Neural cell (in vitro differentiated cells): ENCODE data around the gene RBM19. TPM values are rescaled to one million over a fixed set of nuclear protein-coding genes. Genes with fewer than 3 reads are reported as not detected.
A peak's percentile ranks its signal among the peaks of the same experiment; 100 is the strongest.

Experiments
- H2AFZ ChIP-seq: fragments of 200-600, 300-800 bp; sonication (generic), shearing (Covaris generic); 2 replicates; pipeline ENCODE4 v1.6.0; 2014; ENCODE audit warnings: low read depth, mild to moderate bottlenecking, antibody characterized with exemption, low read length, moderate library complexity
- H3F3A ChIP-seq: fragments of 200-600 bp; shearing (Covaris generic); 2 replicates; pipeline ENCODE4 v1.6.1; 2016; ENCODE audit warnings: mild to moderate bottlenecking, moderate library complexity, mixed read lengths, antibody characterized with exemption, low read length; ENCODE audit not compliant: insufficient read depth, poor library complexity, severe bottlenecking
- H3K27ac ChIP-seq: fragments of 200-600, 300-800 bp; sonication (generic), shearing (Covaris generic); 2 replicates; pipeline ENCODE4 v1.5.1; 2014; ENCODE audit warnings: mild to moderate bottlenecking, low read length, moderate library complexity
- H3K27me3 ChIP-seq: fragments of 300-800, 200-600 bp; sonication (generic), shearing (Covaris generic); 2 replicates; pipeline ENCODE4 v1.6.0; 2014; ENCODE audit warnings: mild to moderate bottlenecking, low read depth, low read length, moderate library complexity; ENCODE audit not compliant: insufficient read depth
- H3K36me3 ChIP-seq: fragments of 300-800, 200-600 bp; sonication (generic), shearing (Covaris generic); 2 replicates; pipeline ENCODE4 v1.5.1; 2014; ENCODE audit warnings: mild to moderate bottlenecking, antibody characterized with exemption, low read length, moderate library complexity; ENCODE audit not compliant: insufficient read depth
- H3K4me2 ChIP-seq: fragments of 300-800, 200-600 bp; sonication (generic), shearing (Covaris generic); 2 replicates; pipeline ENCODE4 v1.6.0; 2014; ENCODE audit warnings: mild to moderate bottlenecking, low read length
- H3K4me3 ChIP-seq: fragments of 300-800, 200-600 bp; sonication (generic), shearing (Covaris generic); 2 replicates; pipeline ENCODE4 v1.5.1; 2014; ENCODE audit warnings: mild to moderate bottlenecking, low read length, moderate library complexity
- H3K79me2 ChIP-seq: fragments of 200-600 bp; shearing (Covaris generic); replicated peaks from 2 replicates; pipeline ENCODE4 v1.6.0; 2014; ENCODE audit warnings: mild to moderate bottlenecking, low read length, moderate library complexity; ENCODE audit not compliant: insufficient read depth
- H3K9ac ChIP-seq: fragments of 300-800, 200-600 bp; sonication (generic), shearing (Covaris generic); 2 replicates; pipeline ENCODE4 v1.6.1; 2016; ENCODE audit warnings: mild to moderate bottlenecking, low read length, mixed read lengths
- H3K9me2 ChIP-seq: fragments of 200-600 bp; shearing (Covaris generic); 2 replicates; pipeline ENCODE4 v1.6.1; 2016; ENCODE audit warnings: mild to moderate bottlenecking, low read length, mixed read lengths; ENCODE audit not compliant: insufficient read depth
- H3K9me3 ChIP-seq: fragments of 200-600, 300-800 bp; sonication (generic), shearing (Covaris generic); 2 replicates; pipeline ENCODE4 v1.6.1; 2016; ENCODE audit warnings: mild to moderate bottlenecking, mixed run types, low read length, moderate library complexity, mixed read lengths
- H4K20me1 ChIP-seq: fragments of 200-600 bp; shearing (Covaris generic); 2 replicates; pipeline ENCODE4 v1.6.1; 2016; ENCODE audit warnings: mild to moderate bottlenecking, mixed run types; ENCODE audit not compliant: insufficient read depth
- EP300 ChIP-seq: fragments of 450-650 bp; conservative IDR thresholded peaks from 2 replicates; pipeline ENCODE4 v1.6.1; 2014; ENCODE audit warnings: antibody characterized with exemption, mild to moderate bottlenecking, moderate library complexity; ENCODE audit not compliant: poor library complexity, severe bottlenecking
- EZH2 ChIP-seq: fragments of 200-600, 300-800 bp; shearing (Covaris generic), sonication (generic); IDR thresholded peaks from 2 replicates; pipeline ENCODE4 v1.6.1; 2014; ENCODE audit warnings: antibody characterized with exemption, low read length, borderline replicate concordance, mild to moderate bottlenecking; ENCODE audit not compliant: insufficient read depth, poor library complexity, severe bottlenecking
- MXI1 ChIP-seq: fragments of 450-650 bp; conservative IDR thresholded peaks from 2 replicates; pipeline ENCODE4 v1.6.1; 2014; ENCODE audit warnings: antibody characterized with exemption, mild to moderate bottlenecking; ENCODE audit not compliant: poor library complexity, severe bottlenecking
- POLR2AphosphoS5 ChIP-seq: IDR thresholded peaks from 2 replicates; pipeline ENCODE4 v1.6.1; 2012
- RAD21 ChIP-seq: fragments of 450-650 bp; conservative IDR thresholded peaks from 2 replicates; pipeline ENCODE4 v1.6.1; 2014; ENCODE audit warnings: antibody characterized with exemption, mild to moderate bottlenecking, moderate library complexity
- REST ChIP-seq: IDR thresholded peaks from 2 replicates; pipeline ENCODE4 v1.6.1; 2012; ENCODE audit warnings: borderline replicate concordance
- SMC3 ChIP-seq: fragments of 450-650 bp; conservative IDR thresholded peaks from 2 replicates; pipeline ENCODE4 v1.6.1; 2014; ENCODE audit warnings: antibody characterized with exemption, mild to moderate bottlenecking, moderate library complexity; ENCODE audit not compliant: poor library complexity
- TAF1 ChIP-seq: IDR thresholded peaks from 2 replicates; pipeline ENCODE4 v1.6.1; 2012; ENCODE audit warnings: low read depth
- polyA plus RNA-seq: library from polyadenylated mRNA; depleted of rRNA; stranded (reverse); fragments of >200 nt; gene quantifications from 2 replicates; pipeline ENCODE4 v1.2.3, GENCODE V29; 2014
- TF ChIP-seq, protein P1 (sequence below): fragments of 450-650 bp; IDR thresholded peaks from 2 replicates; pipeline ENCODE4 v1.5.1; 2014; ENCODE audit warnings: antibody characterized with exemption, mild to moderate bottlenecking, moderate library complexity; ENCODE audit not compliant: poor library complexity, severe bottlenecking

RBM19 gene
- polyA plus RNA-seq, 1 donor from 2014 or later: 14.2 TPM

- H4K20me1 ChIP-seq: no peaks in the 10 kb centered on the region
- no peaks in the 10 kb centered on the region for H3K36me3 ChIP-seq
- no peak overlapping the region for H2AFZ ChIP-seq
- TF ChIP-seq SMC3 (no peak), REST (no peak), RAD21 (no peak), EP300 (no peak), EZH2 (no peak), POLR2AphosphoS5 (no peak)
- H3K9me3 ChIP-seq: no peaks in the 10 kb centered on the region
- H3K27me3 ChIP-seq: no peaks in the 10 kb centered on the region
- H3K27ac ChIP-seq: peak overlapping the region; percentile 51
- H3F3A ChIP-seq: no peaks in the 10 kb centered on the region
- no peak overlapping the region for H3K4me2 ChIP-seq
- H3K9ac ChIP-seq: peak overlapping the region; percentile 46
- H3K79me2 ChIP-seq: no peaks in the 10 kb centered on the region
- H3K9me2 ChIP-seq: no peaks in the 10 kb centered on the region
- no peak overlapping the region for H3K4me3 ChIP-seq
Measured at GRCh38 chr12:113911971-113912759, 54.0 kb downstream of the RBM19 start.

- H3K9ac ChIP-seq: no peak overlapping the region
- H4K20me1 ChIP-seq: no peaks in the 10 kb centered on the region
- H3K9me3 ChIP-seq: no peaks in the 10 kb centered on the region
- H3K27me3 ChIP-seq: no peaks in the 10 kb centered on the region
- no peaks in the 10 kb centered on the region for H3K36me3 ChIP-seq
- H3F3A ChIP-seq: no peaks in the 10 kb centered on the region
- no peak for TF ChIP-seq RAD21
- no peak for TF ChIP-seq EZH2
- no peak for TF ChIP-seq SMC3
- TF ChIP-seq, protein P1, sequence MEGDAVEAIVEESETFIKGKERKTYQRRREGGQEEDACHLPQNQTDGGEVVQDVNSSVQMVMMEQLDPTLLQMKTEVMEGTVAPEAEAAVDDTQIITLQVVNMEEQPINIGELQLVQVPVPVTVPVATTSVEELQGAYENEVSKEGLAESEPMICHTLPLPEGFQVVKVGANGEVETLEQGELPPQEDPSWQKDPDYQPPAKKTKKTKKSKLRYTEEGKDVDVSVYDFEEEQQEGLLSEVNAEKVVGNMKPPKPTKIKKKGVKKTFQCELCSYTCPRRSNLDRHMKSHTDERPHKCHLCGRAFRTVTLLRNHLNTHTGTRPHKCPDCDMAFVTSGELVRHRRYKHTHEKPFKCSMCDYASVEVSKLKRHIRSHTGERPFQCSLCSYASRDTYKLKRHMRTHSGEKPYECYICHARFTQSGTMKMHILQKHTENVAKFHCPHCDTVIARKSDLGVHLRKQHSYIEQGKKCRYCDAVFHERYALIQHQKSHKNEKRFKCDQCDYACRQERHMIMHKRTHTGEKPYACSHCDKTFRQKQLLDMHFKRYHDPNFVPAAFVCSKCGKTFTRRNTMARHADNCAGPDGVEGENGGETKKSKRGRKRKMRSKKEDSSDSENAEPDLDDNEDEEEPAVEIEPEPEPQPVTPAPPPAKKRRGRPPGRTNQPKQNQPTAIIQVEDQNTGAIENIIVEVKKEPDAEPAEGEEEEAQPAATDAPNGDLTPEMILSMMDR: no peak
- no peak for TF ChIP-seq POLR2AphosphoS5
- no peak for TF ChIP-seq EP300
- no peak for TF ChIP-seq TAF1
- TF ChIP-seq REST: no peak
- TF ChIP-seq MXI1: no peak
- H3K79me2 ChIP-seq: no peaks in the 10 kb centered on the region
- H3K9me2 ChIP-seq: no peaks in the 10 kb centered on the region
- H3K27ac ChIP-seq: no peak overlapping the region
- H2AFZ ChIP-seq: no peak overlapping the region
- H3K4me2 ChIP-seq: no peak overlapping the region
- H3K4me3 ChIP-seq: no peak overlapping the region
Measured at GRCh38 chr12:113910751-113911272, 55.3 kb downstream of the RBM19 start.
